Smooth muscle cell (in vitro differentiated cells): ENCODE measurements around the gene LARGE1. TPM values are rescaled to one million over a fixed set of nuclear protein-coding genes. Genes with fewer than 3 reads are reported as not detected.
A peak's percentile ranks its signal among the peaks of the same experiment; 100 is the strongest.

ENCODE experiments used
- DNase-seq: peaks from one replicate; lab custom pipeline; 2025; ENCODE audit not compliant: unreplicated experiment; lab: John Stamatoyannopoulos, UW
- H2AFZ ChIP-seq: fragments of 200-600 bp; sonication (generic); 2 replicates; pipeline ENCODE4 v1.6.0; 2016; ENCODE audit warnings: antibody characterized with exemption, low read depth, mild to moderate bottlenecking
- H3F3A ChIP-seq: fragments of 200-600 bp; sonication (generic); 2 replicates; pipeline ENCODE4 v1.6.0; 2017; ENCODE audit warnings: antibody characterized with exemption, low read depth
- H3K27ac ChIP-seq: fragments of 200-600 bp; sonication (generic); 2 replicates; pipeline ENCODE4 v1.5.1; 2016; ENCODE audit warnings: low read depth, mild to moderate bottlenecking
- H3K27me3 ChIP-seq: fragments of 200-600 bp; sonication (generic); 2 replicates; pipeline ENCODE4 v1.6.1; 2016; ENCODE audit warnings: low read depth, mild to moderate bottlenecking
- H3K36me3 ChIP-seq: fragments of 200-600 bp; sonication (generic); 2 replicates; pipeline ENCODE4 v1.5.1; 2016; ENCODE audit warnings: low read depth
- H3K4me1 ChIP-seq: fragments of 200-600 bp; sonication (generic); 2 replicates; pipeline ENCODE4 v1.5.1; 2016; ENCODE audit warnings: low read depth
- H3K4me2 ChIP-seq: fragments of 200-600 bp; sonication (generic); 2 replicates; pipeline ENCODE4 v1.6.0; 2016; ENCODE audit warnings: mild to moderate bottlenecking
- H3K4me3 ChIP-seq: fragments of 200-600 bp; sonication (generic); 2 replicates; pipeline ENCODE4 v1.5.1; 2016; ENCODE audit warnings: mild to moderate bottlenecking
- H3K79me2 ChIP-seq: fragments of 200-600 bp; sonication (generic); 2 replicates; pipeline ENCODE4 v1.6.0; 2016; ENCODE audit warnings: low read depth, mild to moderate bottlenecking
- H3K9ac ChIP-seq: fragments of 200-600 bp; sonication (generic); 2 replicates; pipeline ENCODE4 v1.6.0; 2016; ENCODE audit warnings: low read depth
- H3K9me3 ChIP-seq: fragments of 200-600 bp; sonication (generic); replicated peaks from 2 replicates; pipeline ENCODE4 v1.5.1; 2016; ENCODE audit warnings: low read depth
- H4K20me1 ChIP-seq: fragments of 200-600 bp; sonication (generic); 2 replicates; pipeline ENCODE4 v1.6.0; 2016; ENCODE audit warnings: low read depth
- WGBS: methylation state at CpG from one replicate; pipeline ENCODE4 v1.1.7; 2016; ENCODE audit warnings: low lambda C conversion rate; 5-methylcytosine and 5-hydroxymethylcytosine counted together
- polyA plus RNA-seq: library from polyadenylated mRNA; unstranded; fragments of >200 nt; fragmentation: Nextera tagmentation; extraction: Ambion mirVana; gene quantifications from 2 replicates; pipeline ENCODE4 v1.2.1, GENCODE V29; 2016
- total RNA-seq: library from RNA; depleted of rRNA; stranded (reverse); fragments of >200 nt; gene quantifications from 2 replicates; pipeline ENCODE4 v1.2.3, GENCODE V29; 2014
- TF ChIP-seq, protein P1 (sequence below): fragments of 200-600 bp; sonication (generic); IDR thresholded peaks from 2 replicates; pipeline ENCODE4 v1.5.1; 2017; ENCODE audit warnings: borderline replicate concordance, mild to moderate bottlenecking, antibody characterized with exemption; ENCODE audit not compliant: insufficient read depth, poor library complexity, severe bottlenecking

The LARGE1 gene
- total and polyA plus RNA-seq, 2 experiments from 2014 or later, result 11.9 to 18.0 TPM

DNA sequence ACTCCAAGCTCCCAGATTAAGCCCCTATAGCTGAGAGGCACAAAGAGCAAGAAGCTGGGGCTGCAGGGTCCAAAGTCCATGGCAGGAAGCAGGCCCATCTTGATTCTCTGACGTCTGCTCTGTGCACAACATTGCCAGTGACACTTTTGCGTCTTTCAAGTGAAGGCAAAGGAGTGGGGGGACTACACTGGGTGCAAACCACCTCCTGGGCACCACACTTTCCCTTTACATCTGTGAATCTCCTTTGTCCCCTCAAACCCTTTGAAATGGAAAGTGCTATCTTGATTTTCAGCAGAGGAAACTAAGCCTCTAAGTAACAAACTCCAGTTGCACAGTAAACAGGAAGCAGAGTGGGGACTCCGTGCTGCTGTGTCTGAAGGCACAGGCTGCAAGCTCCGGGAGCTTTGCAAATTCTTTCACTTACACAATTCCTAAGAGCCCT is 428.0 kb downstream of the LARGE1 start:
- 24% methylated on average over 4 of the region's 4 CpGs for WGBS
- Histone ChIP-seq H3K9ac (no peak overlapping the region), H3K4me2 (peak overlapping the region; percentile 37), H4K20me1 (no peaks in the 10 kb centered on the region), H3K36me3 (no peaks in the 10 kb centered on the region), H3K27ac (no peak overlapping the region), H2AFZ (no peak overlapping the region), H3K9me3 (no peaks in the 10 kb centered on the region), H3K4me1 (peaks cover 10% of the 10 kb centered on the region), H3K4me3 (no peak overlapping the region), H3F3A (no peaks in the 10 kb centered on the region), H3K79me2 (no peaks in the 10 kb centered on the region), H3K27me3 (no peaks in the 10 kb centered on the region)
- no peak for DNase-seq
- TF ChIP-seq, protein P1, sequence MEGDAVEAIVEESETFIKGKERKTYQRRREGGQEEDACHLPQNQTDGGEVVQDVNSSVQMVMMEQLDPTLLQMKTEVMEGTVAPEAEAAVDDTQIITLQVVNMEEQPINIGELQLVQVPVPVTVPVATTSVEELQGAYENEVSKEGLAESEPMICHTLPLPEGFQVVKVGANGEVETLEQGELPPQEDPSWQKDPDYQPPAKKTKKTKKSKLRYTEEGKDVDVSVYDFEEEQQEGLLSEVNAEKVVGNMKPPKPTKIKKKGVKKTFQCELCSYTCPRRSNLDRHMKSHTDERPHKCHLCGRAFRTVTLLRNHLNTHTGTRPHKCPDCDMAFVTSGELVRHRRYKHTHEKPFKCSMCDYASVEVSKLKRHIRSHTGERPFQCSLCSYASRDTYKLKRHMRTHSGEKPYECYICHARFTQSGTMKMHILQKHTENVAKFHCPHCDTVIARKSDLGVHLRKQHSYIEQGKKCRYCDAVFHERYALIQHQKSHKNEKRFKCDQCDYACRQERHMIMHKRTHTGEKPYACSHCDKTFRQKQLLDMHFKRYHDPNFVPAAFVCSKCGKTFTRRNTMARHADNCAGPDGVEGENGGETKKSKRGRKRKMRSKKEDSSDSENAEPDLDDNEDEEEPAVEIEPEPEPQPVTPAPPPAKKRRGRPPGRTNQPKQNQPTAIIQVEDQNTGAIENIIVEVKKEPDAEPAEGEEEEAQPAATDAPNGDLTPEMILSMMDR, result no peak

DNA sequence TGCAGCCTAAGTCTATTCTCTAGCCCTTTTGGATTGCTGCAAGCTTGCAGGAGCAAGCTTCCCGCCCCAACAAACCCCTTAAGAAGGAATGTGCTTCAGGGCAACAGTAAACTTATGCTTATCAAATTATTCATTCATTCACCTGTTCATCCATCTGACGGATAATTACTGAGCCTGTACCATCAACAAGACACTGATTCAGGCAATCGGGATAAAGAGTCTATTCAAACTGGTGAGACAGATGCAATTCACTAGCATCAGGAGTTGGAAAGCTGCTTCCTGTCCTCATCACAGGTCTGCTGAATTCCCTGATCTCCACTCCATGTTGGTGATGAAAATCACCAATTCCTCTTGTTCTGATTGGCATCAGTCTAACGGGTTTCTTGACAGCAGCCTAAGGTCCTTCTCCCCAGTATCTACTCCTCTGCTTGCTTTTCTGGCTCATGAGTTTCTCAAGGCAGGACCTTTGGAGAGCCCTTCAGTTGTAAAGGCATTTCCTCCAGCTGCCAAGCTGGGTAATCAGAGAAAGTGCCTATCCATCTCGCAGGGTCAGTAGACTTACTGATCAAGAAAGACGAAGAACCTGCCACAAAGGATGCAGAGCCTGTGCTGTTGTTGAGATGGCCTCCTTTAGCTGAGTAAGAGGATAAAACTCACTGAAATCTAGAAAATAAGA is 433.1 kb downstream of the LARGE1 start:
- no peaks in the 10 kb centered on the region for H3K79me2 ChIP-seq
- H3F3A ChIP-seq, result no peaks in the 10 kb centered on the region
- TF ChIP-seq, protein P1, result no peak
- peaks cover 3% of the 10 kb centered on the region for H3K4me1 ChIP-seq
- H2AFZ ChIP-seq, result no peak overlapping the region
- 88% methylated on average over 6 of the region's 6 CpGs for WGBS
- no peak for DNase-seq
- no peaks in the 10 kb centered on the region for H4K20me1 ChIP-seq
- H3K36me3 ChIP-seq, result no peaks in the 10 kb centered on the region
- no peaks in the 10 kb centered on the region for H3K9me3 ChIP-seq
- H3K27ac ChIP-seq, result no peak overlapping the region
- H3K27me3 ChIP-seq, result no peaks in the 10 kb centered on the region
- no peak overlapping the region for H3K4me3 ChIP-seq
- H3K4me2 ChIP-seq, result no peak overlapping the region
- H3K9ac ChIP-seq, result no peak overlapping the region

DNA sequence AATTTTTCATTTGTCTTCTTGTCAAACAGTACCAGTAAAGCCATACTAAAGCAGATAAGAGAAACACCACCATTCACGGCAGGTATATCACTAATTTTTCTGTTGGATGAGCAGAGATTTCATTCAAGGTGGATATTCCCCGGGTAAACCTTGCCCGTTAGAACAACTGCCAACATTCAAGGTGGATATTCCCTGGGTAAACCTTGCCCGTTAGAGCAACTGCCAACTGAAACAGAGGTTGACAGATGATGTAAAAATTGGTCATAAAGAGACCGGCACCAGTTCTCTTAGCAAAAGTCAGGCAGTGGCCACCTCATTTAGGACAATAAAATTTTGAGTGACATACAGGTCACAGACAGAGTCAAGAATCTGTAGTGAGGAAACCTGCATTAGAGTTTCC is 438.7 kb downstream of the LARGE1 start:
- no peak for DNase-seq
- TF ChIP-seq, protein P1, result no peak
- WGBS, result 95% methylated on average over 5 of the region's 5 CpGs
- Histone ChIP-seq H3K27ac (no peak overlapping the region), H3K9ac (no peak overlapping the region), H2AFZ (no peak overlapping the region), H3K9me3 (no peaks in the 10 kb centered on the region), H3K4me3 (no peak overlapping the region), H3K4me1 (peaks cover 5% of the 10 kb centered on the region), H3K79me2 (no peaks in the 10 kb centered on the region), H4K20me1 (no peaks in the 10 kb centered on the region), H3F3A (no peaks in the 10 kb centered on the region), H3K4me2 (no peak overlapping the region), H3K36me3 (no peaks in the 10 kb centered on the region), H3K27me3 (no peaks in the 10 kb centered on the region)
